Measurements from ENCODE around the gene NR3C2.

GRCh38 chr4:148442832-148443511 is 758 bp upstream of the NR3C2 start:
- TF ChIP-seq POLR2A (IDR thresholded peaks at IDR 0.05) (no peak), CTCF (IDR thresholded peaks at IDR 0.05) (no peak), POLR2AphosphoS5 (IDR thresholded peaks at IDR 0.05) (no peak)

Data from prostate gland (tissue), 2 donors.